HepG2 (cell line): ENCODE results near the gene ZBTB20. TPM values are rescaled to one million over a fixed set of nuclear protein-coding genes. Genes with fewer than 3 reads are reported as not detected.

Source experiments
- ATAC-seq: fragments of 200-7000 bp; cut with Tn5 transposase; 3 replicates; pipeline ENCODE4 v1.9.1; 2020; ENCODE audit warnings: mild to moderate bottlenecking, moderate library complexity
- BruUV-seq: library from RNA; stranded (reverse); fragments of 400-500 nt; replicated peaks from 2 replicates; lab custom pipeline; 2021; lab: Mats Ljungman, UMichigan
- CTCF ChIA-PET: fragments of 300-600 bp; formaldehyde crosslinking; extraction: SDS; loops from one replicate; lab custom pipeline; 2021; ENCODE audit warnings: low total read pairs, inconsistent platforms, low intra/inter-chr PET ratio; lab: Yijun Ruan, JAX
- POLR2A ChIA-PET: fragments of 350-600 bp; sonication (Branson Sonifier 250); formaldehyde crosslinking; loops from one replicate; lab custom pipeline; 2020; ENCODE audit warnings: antibody characterized with exemption, inconsistent platforms; lab: Yijun Ruan, JAX
- DNase-seq: peaks from one replicate; pipeline ENCODE4 v3.0.0-alpha.2; 2015; ENCODE audit warnings: low spot score
- FAIRE-seq: peaks from 3 replicates; lab custom pipeline; 2011; peaks lifted over from hg19 to GRCh38; lab: Jason Lieb, UNC
- H2AFZ ChIP-seq: one replicate; pipeline ENCODE4 v1.6.1; 2011; ENCODE audit warnings: low read length, inconsistent platforms
- H3K27ac ChIP-seq: fragments of 300-600 bp; 3 replicates; pipeline ENCODE4 v1.8.0; 2011; ENCODE audit warnings: mixed run types, mild to moderate bottlenecking, mixed read lengths, low read length, inconsistent platforms; ENCODE audit not compliant: insufficient read depth; ENCODE audit errors: extremely low read length
- H3K27me3 ChIP-seq, 2 experiments: fragments of 200-600 bp in 1 of 2; 2 replicates in 1 of 2; 3 replicates in 1 of 2; pipeline versions ENCODE4 v1.6.0 to v1.8.0; 2011; ENCODE audit warnings: low read length in 2 of 2, mild to moderate bottlenecking in 2 of 2, moderate library complexity in 2 of 2, inconsistent platforms in 1 of 2; ENCODE audit not compliant: insufficient read depth in 2 of 2, control insufficient read depth in 1 of 2
- H3K36me3 ChIP-seq, 2 experiments: fragments of 200-600 bp in 1 of 2; replicated peaks in 1 of 2; 2 replicates in 1 of 2; 3 replicates in 1 of 2; pipeline versions ENCODE4 v1.5.1 to v1.8.0; 2011; ENCODE audit warnings: low read length in 2 of 2, inconsistent platforms in 1 of 2; ENCODE audit not compliant: insufficient read depth in 2 of 2, control insufficient read depth in 1 of 2
- H3K4me1 ChIP-seq: 2 replicates; pipeline ENCODE4 v1.5.1; 2012; ENCODE audit warnings: low read length, inconsistent platforms; ENCODE audit not compliant: insufficient read depth
- H3K4me2 ChIP-seq: 2 replicates; pipeline ENCODE4 v1.6.0; 2011; ENCODE audit warnings: low read depth, low read length, inconsistent platforms
- H3K4me3 ChIP-seq, 3 experiments: fragments of 200-600 bp in 1 of 3; sonication (generic), shearing (Covaris generic) in 1 of 3; replicated peaks in 1 of 3; 2 replicates each; pipeline ENCODE4 v1.5.1; 2011 to 2016; ENCODE audit warnings: low read length in 3 of 3, inconsistent platforms in 2 of 3, low read depth in 2 of 3, mild to moderate bottlenecking in 2 of 3, control low read depth in 1 of 3, mixed read lengths in 1 of 3; ENCODE audit not compliant: insufficient read depth in 1 of 3
- H3K79me2 ChIP-seq: one replicate; pipeline ENCODE4 v1.6.1; 2011; ENCODE audit warnings: low read length, inconsistent platforms; ENCODE audit not compliant: insufficient read depth
- H3K9ac ChIP-seq: 2 replicates; pipeline ENCODE4 v1.6.0; 2011; ENCODE audit warnings: mild to moderate bottlenecking, low read depth, low read length, inconsistent platforms; ENCODE audit not compliant: insufficient read depth
- H3K9me3 ChIP-seq: 2 replicates; pipeline ENCODE4 v1.5.1; 2012; ENCODE audit warnings: mild to moderate bottlenecking, low read length
- H4K20me1 ChIP-seq: 2 replicates; pipeline ENCODE4 v1.6.0; 2011; ENCODE audit warnings: inconsistent platforms, mild to moderate bottlenecking, low read length, moderate library complexity; ENCODE audit not compliant: insufficient read depth
- HIVEP1 ChIP-seq: sonication (generic); formaldehyde crosslinking; IDR thresholded peaks from 2 replicates; pipeline ENCODE4 v1.4.0; 2020; ENCODE audit warnings: mild to moderate bottlenecking, missing genetic modification reagents
- NR2F6 ChIP-seq, 2 experiments: IDR thresholded peaks; 2 replicates each; pipeline ENCODE4 v1.6.1; 2016; ENCODE audit warnings: antibody characterized with exemption in 1 of 2, mild to moderate bottlenecking in 1 of 2
- SRY ChIP-seq: sonication (generic); formaldehyde crosslinking; IDR thresholded peaks from 2 replicates; pipeline ENCODE4 v1.8.0; 2022; ENCODE audit warnings: mild to moderate bottlenecking, missing genetic modification reagents
- ZNF180 ChIP-seq: sonication (generic); formaldehyde crosslinking; IDR thresholded peaks from 2 replicates; pipeline ENCODE4 v1.4.0; 2020; ENCODE audit warnings: low read depth, missing genetic modification reagents, borderline replicate concordance
- ZNF607 ChIP-seq: sonication (generic); formaldehyde crosslinking; IDR thresholded peaks from 2 replicates; pipeline ENCODE4 v1.5.1; 2020; ENCODE audit warnings: missing genetic modification reagents, mild to moderate bottlenecking, borderline replicate concordance
- ZNF674 ChIP-seq: sonication (generic); formaldehyde crosslinking; IDR thresholded peaks from 2 replicates; pipeline ENCODE4 v1.5.0; 2020; ENCODE audit warnings: low read depth, mild to moderate bottlenecking, missing genetic modification reagents
- ZZZ3 ChIP-seq: sonication (generic); formaldehyde crosslinking; IDR thresholded peaks from 2 replicates; pipeline ENCODE4 v1.4.0; 2020; ENCODE audit warnings: missing genetic modification reagents, mild to moderate bottlenecking, borderline replicate concordance
- WGBS: methylation state at CpG from one replicate; pipeline ENCODE4 v1.1.6; 2017; ENCODE audit warnings: low lambda C conversion rate; 5-methylcytosine and 5-hydroxymethylcytosine counted together
- in situ Hi-C: cut with HindIII; loops from 2 replicates; pipeline ENCODE4 v1.10.0; 2017; ENCODE audit warnings: low pct_unique_long_range_greater_than_20kb; ENCODE audit not compliant: extremely low pct_ligation_motif_present
- intact Hi-C: fragments of 100-400 bp; cut with micrococcal nuclease; formaldehyde crosslinking; loops from one replicate; pipeline ENCODE4 v1.10.0; 2022; ENCODE audit not compliant: unreplicated experiment
- polyA plus RNA-seq, 8 experiments: library from polyadenylated mRNA; depleted of rRNA in 3 of 8; stranded (reverse) in 7 of 8; unstranded in 1 of 8; fragments of >200 nt; fragmentation: Illumina TruSeq in 4 of 8; extraction: Trizol in 4 of 8; gene quantifications; 2 replicates each; pipeline versions ENCODE4 v1.2.1 to v1.2.3, GENCODE V29; 2011 to 2016; ENCODE audit warnings: low read depth in 4 of 8, missing spikeins in 1 of 8, mixed read lengths in 1 of 8; ENCODE audit not compliant: insufficient read depth in 1 of 8
- total RNA-seq, 5 experiments: library from RNA; depleted of rRNA; stranded (reverse); fragments of >200 nt; fragmentation: Illumina TruSeq; extraction: Trizol; gene quantifications; 2 replicates each; pipeline ENCODE4 v1.2.3, GENCODE V29; 2016; ENCODE audit warnings: low read depth in 1 of 5
- TF ChIP-seq, protein P1 (sequence below), 2 experiments: sonication (generic) in 1 of 2; formaldehyde crosslinking in 1 of 2; IDR thresholded peaks; 2 replicates each; pipeline versions ENCODE4 v1.6.1 to v1.9.0; 2014 to 2022; ENCODE audit warnings: antibody characterized with exemption in 1 of 2, borderline replicate concordance in 1 of 2, inconsistent platforms in 1 of 2, low read depth in 1 of 2, missing genetic modification reagents in 1 of 2

The ZBTB20 gene
- total and polyA plus RNA-seq, 2 of the 13 experiments (the other 11 are each of a cell fraction or from before 2014, with no cell fraction given), result 1.9 to 8.8 TPM

DNA sequence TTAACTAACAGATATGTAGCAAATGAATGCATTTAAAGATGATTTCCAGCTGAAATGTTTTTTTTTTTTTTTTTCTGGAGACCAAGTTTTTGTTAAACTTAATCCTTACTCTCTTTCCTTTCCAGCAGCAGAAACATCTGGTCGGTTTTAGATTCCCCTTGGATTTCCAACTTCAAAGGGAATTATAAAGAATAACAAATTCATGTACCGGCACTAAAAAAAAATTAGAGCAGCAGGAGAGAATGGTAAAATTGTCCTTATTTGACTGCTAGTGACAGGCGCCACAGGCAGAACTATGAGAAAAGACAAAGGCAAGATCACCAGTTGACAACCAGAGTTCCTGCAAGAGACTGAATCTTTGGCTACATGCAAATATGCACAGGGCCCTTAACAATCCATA is 459.9 kb downstream of the ZBTB20 start:
- WGBS, result 89% methylated on average over 3 of the region's 3 CpGs
- Histone ChIP-seq H3K4me2 (no peak overlapping the region), H3K27ac (no peak overlapping the region), H3K4me1 (peaks cover 14% of the 10 kb centered on the region), H3K27me3 (no peaks in the 10 kb centered on the region), H3K9ac (no peak overlapping the region), H3K36me3 (no peaks in the 10 kb centered on the region), H3K4me3 (no peak overlapping the region), H2AFZ (no peak overlapping the region), H3K79me2 (no peaks in the 10 kb centered on the region), H4K20me1 (no peaks in the 10 kb centered on the region), H3K9me3 (no peaks in the 10 kb centered on the region)
- CTCF ChIA-PET, result no interaction called here
- no peak for DNase-seq
- BruUV-seq, result no TSS peak
- TF ChIP-seq HIVEP1 (CRISPR knock-in tag), result no peak
- no peak for TF ChIP-seq ZZZ3 (CRISPR knock-in tag)
- TF ChIP-seq ZNF607, result no peak
- TF ChIP-seq ZNF674 (CRISPR knock-in tag), result no peak
- no peak for TF ChIP-seq NR2F6 (IDR thresholded peaks at IDR 0.05)
- TF ChIP-seq NR2F6 (CRISPR knock-in tag; IDR thresholded peaks at IDR 0.05), result no peak
- in situ Hi-C loops (no loop called here), intact Hi-C loops (no loop called here)
- no peak for ATAC-seq
- FAIRE-seq, result no peak
- POLR2A ChIA-PET, result no interaction called here

DNA sequence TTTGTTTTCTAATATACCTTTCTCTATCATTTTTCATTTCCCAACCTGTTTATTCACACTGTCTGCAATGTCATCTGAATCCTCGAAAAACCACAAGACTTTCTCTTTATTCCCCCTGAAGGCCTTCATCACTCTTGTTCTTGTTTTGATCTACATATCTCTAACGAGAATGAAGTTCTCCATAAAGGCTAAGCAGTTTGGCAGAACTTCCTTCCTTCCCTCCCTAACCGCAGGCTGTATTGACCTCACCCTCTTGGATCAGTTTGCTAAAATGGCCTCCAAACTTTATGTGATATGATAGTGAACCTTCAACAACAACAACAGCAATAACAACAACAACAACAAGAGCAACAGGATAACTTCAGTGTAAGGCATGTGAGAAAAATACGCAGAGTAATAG is 460.5 kb downstream of the ZBTB20 start:
- BruUV-seq, result no TSS peak
- CTCF ChIA-PET, result no interaction called here
- 92% methylated on average over 4 of the region's 4 CpGs for WGBS
- Histone ChIP-seq H3K4me3 (no peak overlapping the region), H4K20me1 (no peaks in the 10 kb centered on the region), H2AFZ (no peak overlapping the region), H3K4me1 (peaks cover 14% of the 10 kb centered on the region), H3K79me2 (no peaks in the 10 kb centered on the region), H3K9me3 (no peaks in the 10 kb centered on the region), H3K36me3 (no peaks in the 10 kb centered on the region), H3K27ac (no peak overlapping the region), H3K9ac (no peak overlapping the region), H3K27me3 (no peaks in the 10 kb centered on the region), H3K4me2 (no peak overlapping the region)
- DNase-seq (no peak), ATAC-seq (no peak), FAIRE-seq (no peak)
- intact Hi-C loops (no loop called here), in situ Hi-C loops (no loop called here)
- POLR2A ChIA-PET, result no interaction called here
- TF ChIP-seq SRY (CRISPR knock-in tag) (no peak), ZNF180 (CRISPR knock-in tag) (no peak)
- TF ChIP-seq, protein P1, sequence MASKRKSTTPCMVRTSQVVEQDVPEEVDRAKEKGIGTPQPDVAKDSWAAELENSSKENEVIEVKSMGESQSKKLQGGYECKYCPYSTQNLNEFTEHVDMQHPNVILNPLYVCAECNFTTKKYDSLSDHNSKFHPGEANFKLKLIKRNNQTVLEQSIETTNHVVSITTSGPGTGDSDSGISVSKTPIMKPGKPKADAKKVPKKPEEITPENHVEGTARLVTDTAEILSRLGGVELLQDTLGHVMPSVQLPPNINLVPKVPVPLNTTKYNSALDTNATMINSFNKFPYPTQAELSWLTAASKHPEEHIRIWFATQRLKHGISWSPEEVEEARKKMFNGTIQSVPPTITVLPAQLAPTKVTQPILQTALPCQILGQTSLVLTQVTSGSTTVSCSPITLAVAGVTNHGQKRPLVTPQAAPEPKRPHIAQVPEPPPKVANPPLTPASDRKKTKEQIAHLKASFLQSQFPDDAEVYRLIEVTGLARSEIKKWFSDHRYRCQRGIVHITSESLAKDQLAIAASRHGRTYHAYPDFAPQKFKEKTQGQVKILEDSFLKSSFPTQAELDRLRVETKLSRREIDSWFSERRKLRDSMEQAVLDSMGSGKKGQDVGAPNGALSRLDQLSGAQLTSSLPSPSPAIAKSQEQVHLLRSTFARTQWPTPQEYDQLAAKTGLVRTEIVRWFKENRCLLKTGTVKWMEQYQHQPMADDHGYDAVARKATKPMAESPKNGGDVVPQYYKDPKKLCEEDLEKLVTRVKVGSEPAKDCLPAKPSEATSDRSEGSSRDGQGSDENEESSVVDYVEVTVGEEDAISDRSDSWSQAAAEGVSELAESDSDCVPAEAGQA (IDR thresholded peaks at IDR 0.05; ENCODE audit: low read depth), result no peak
- TF ChIP-seq, protein P1 (CRISPR knock-in tag; IDR thresholded peaks at IDR 0.05; ENCODE audit: borderline replicate concordance), result no peak
